SK-N-SH treated with all-trans-retinoic acid at 6 μM for 48 hours (cell line): ENCODE measurements around the gene KIF6.

ENCODE experiments used
- ATAC-seq: fragments of 200-7000 bp; cut with Tn5 transposase; 3 replicates; pipeline ENCODE4 v1.9.1; 2020; ENCODE audit warnings: mild to moderate bottlenecking, moderate library complexity
- ARNTL ChIP-seq: fragments of 450-650 bp; formaldehyde crosslinking; IDR thresholded peaks from 2 replicates; pipeline ENCODE4 v1.5.0; 2020; ENCODE audit warnings: low read depth, mild to moderate bottlenecking, moderate library complexity, borderline replicate concordance
- BACH2 ChIP-seq: fragments of 250-450 bp; sonication (Bioruptor Pico); IDR thresholded peaks from 2 replicates; pipeline ENCODE4 v1.9.0; 2021; ENCODE audit warnings: mild to moderate bottlenecking, borderline replicate concordance
- CREB5 ChIP-seq: fragments of 250-450 bp; sonication (Bioruptor Pico); IDR thresholded peaks from 2 replicates; pipeline ENCODE4 v1.5.1; 2020; ENCODE audit warnings: low read depth, mild to moderate bottlenecking, moderate library complexity
- CSDC2 ChIP-seq: fragments of 250-450 bp; sonication (Bioruptor Pico); IDR thresholded peaks from 2 replicates; pipeline ENCODE4 v1.5.0; 2020; ENCODE audit warnings: mild to moderate bottlenecking, moderate library complexity
- ESRRG ChIP-seq: fragments of 250-450 bp; sonication (Bioruptor Pico); IDR thresholded peaks from 2 replicates; pipeline ENCODE4 v1.6.1; 2021; ENCODE audit warnings: mild to moderate bottlenecking
- GLIS3 ChIP-seq: fragments of 250-450 bp; sonication (Bioruptor Pico); IDR thresholded peaks from 2 replicates; pipeline ENCODE4 v1.5.0; 2020; ENCODE audit warnings: mild to moderate bottlenecking, moderate library complexity
- OSR1 ChIP-seq: fragments of 250-450 bp; sonication (Bioruptor Pico); IDR thresholded peaks from 2 replicates; pipeline ENCODE4 v1.8.0; 2022; ENCODE audit warnings: moderate library complexity, mild to moderate bottlenecking, inconsistent platforms
- PATZ1 ChIP-seq: fragments of 250-450 bp; sonication (Bioruptor Pico); IDR thresholded peaks from 2 replicates; pipeline ENCODE4 v1.8.0; 2020; ENCODE audit warnings: mild to moderate bottlenecking, moderate library complexity, borderline replicate concordance
- POU6F1 ChIP-seq: fragments of 250-450 bp; sonication (Bioruptor Pico); IDR thresholded peaks from 2 replicates; pipeline ENCODE4 v1.8.0; 2021; ENCODE audit warnings: low read depth, mild to moderate bottlenecking, moderate library complexity, borderline replicate concordance
- PPARA ChIP-seq: fragments of 250-450 bp; sonication (Bioruptor Pico); IDR thresholded peaks from 2 replicates; pipeline ENCODE4 v1.5.0; 2020; ENCODE audit warnings: mild to moderate bottlenecking, borderline replicate concordance
- RARB ChIP-seq: fragments of 250-450 bp; sonication (Bioruptor Pico); IDR thresholded peaks from 2 replicates; pipeline ENCODE4 v1.8.0; 2021; ENCODE audit warnings: mild to moderate bottlenecking, moderate library complexity
- SNAI2 ChIP-seq: fragments of 250-450 bp; sonication (Bioruptor Pico); IDR thresholded peaks from 2 replicates; pipeline ENCODE4 v1.5.0; 2020; ENCODE audit warnings: mild to moderate bottlenecking, moderate library complexity
- TCF4 ChIP-seq: fragments of 250-450 bp; sonication (Bioruptor Pico); IDR thresholded peaks from 2 replicates; pipeline ENCODE4 v1.8.0; 2021; ENCODE audit warnings: mild to moderate bottlenecking, moderate library complexity, borderline replicate concordance
- TOX ChIP-seq: fragments of 250-450 bp; sonication (Bioruptor Pico); IDR thresholded peaks from 2 replicates; pipeline ENCODE4 v1.8.0; 2021; ENCODE audit warnings: mild to moderate bottlenecking, moderate library complexity, borderline replicate concordance
- TSHZ2 ChIP-seq: fragments of 250-450 bp; sonication (Bioruptor Pico); IDR thresholded peaks from 2 replicates; pipeline ENCODE4 v1.5.0; 2020; ENCODE audit warnings: mild to moderate bottlenecking, moderate library complexity
- ZC3H10 ChIP-seq: fragments of 250-450 bp; sonication (Bioruptor Pico); IDR thresholded peaks from 2 replicates; pipeline ENCODE4 v1.5.1; 2021; ENCODE audit warnings: mild to moderate bottlenecking, moderate library complexity
- ZFP3 ChIP-seq: fragments of 250-450 bp; sonication (Bioruptor Pico); IDR thresholded peaks from 2 replicates; pipeline ENCODE4 v1.5.0; 2020; ENCODE audit warnings: mild to moderate bottlenecking, moderate library complexity
- ZFP30 ChIP-seq: fragments of 450-650 bp; formaldehyde crosslinking; IDR thresholded peaks from 2 replicates; pipeline ENCODE4 v1.5.0; 2022; ENCODE audit warnings: mild to moderate bottlenecking, moderate library complexity
- ZNF565 ChIP-seq: fragments of 450-650 bp; formaldehyde crosslinking; conservative IDR thresholded peaks from 2 replicates; pipeline ENCODE4 v1.5.0; 2020; ENCODE audit warnings: low read depth, mild to moderate bottlenecking, moderate library complexity
- ZNF70 ChIP-seq: fragments of 450-650 bp; formaldehyde crosslinking; IDR thresholded peaks from 2 replicates; pipeline ENCODE4 v1.5.0; 2020; ENCODE audit warnings: mild to moderate bottlenecking, moderate library complexity
- ZNF8 ChIP-seq: fragments of 450-650 bp; formaldehyde crosslinking; IDR thresholded peaks from 2 replicates; pipeline ENCODE4 v1.5.0; 2020; ENCODE audit warnings: mild to moderate bottlenecking, moderate library complexity
- TF ChIP-seq, protein P1 (sequence below): fragments of 250-450 bp; sonication (Bioruptor Pico); IDR thresholded peaks from 2 replicates; pipeline ENCODE4 v1.5.1; 2021; ENCODE audit warnings: mild to moderate bottlenecking, moderate library complexity

The KIF6 gene

GRCh38 chr6:39599341-39599740, 125.9 kb downstream of the KIF6 start:
- no peak for ATAC-seq
- TF ChIP-seq ZNF8 (CRISPR knock-in tag) (no peak), TOX (no peak), POU6F1 (no peak), TSHZ2 (CRISPR knock-in tag) (no peak), ZC3H10 (CRISPR knock-in tag) (no peak), ZNF70 (CRISPR knock-in tag) (no peak), PATZ1 (CRISPR knock-in tag) (no peak), GLIS3 (CRISPR knock-in tag) (no peak), TCF4 (CRISPR knock-in tag) (no peak), OSR1 (CRISPR knock-in tag) (no peak), ZNF565 (CRISPR knock-in tag) (no peak), CSDC2 (CRISPR knock-in tag) (no peak), ESRRG (CRISPR knock-in tag) (no peak), BACH2 (CRISPR knock-in tag) (no peak), RARB (CRISPR knock-in tag) (no peak), ZFP30 (CRISPR knock-in tag) (no peak), SNAI2 (CRISPR knock-in tag) (no peak)
- TF ChIP-seq, protein P1, sequence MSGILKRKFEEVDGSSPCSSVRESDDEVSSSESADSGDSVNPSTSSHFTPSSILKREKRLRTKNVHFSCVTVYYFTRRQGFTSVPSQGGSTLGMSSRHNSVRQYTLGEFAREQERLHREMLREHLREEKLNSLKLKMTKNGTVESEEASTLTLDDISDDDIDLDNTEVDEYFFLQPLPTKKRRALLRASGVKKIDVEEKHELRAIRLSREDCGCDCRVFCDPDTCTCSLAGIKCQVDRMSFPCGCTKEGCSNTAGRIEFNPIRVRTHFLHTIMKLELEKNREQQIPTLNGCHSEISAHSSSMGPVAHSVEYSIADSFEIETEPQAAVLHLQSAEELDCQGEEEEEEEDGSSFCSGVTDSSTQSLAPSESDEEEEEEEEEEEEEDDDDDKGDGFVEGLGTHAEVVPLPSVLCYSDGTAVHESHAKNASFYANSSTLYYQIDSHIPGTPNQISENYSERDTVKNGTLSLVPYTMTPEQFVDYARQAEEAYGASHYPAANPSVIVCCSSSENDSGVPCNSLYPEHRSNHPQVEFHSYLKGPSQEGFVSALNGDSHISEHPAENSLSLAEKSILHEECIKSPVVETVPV (CRISPR knock-in tag), result no peak

DNA sequence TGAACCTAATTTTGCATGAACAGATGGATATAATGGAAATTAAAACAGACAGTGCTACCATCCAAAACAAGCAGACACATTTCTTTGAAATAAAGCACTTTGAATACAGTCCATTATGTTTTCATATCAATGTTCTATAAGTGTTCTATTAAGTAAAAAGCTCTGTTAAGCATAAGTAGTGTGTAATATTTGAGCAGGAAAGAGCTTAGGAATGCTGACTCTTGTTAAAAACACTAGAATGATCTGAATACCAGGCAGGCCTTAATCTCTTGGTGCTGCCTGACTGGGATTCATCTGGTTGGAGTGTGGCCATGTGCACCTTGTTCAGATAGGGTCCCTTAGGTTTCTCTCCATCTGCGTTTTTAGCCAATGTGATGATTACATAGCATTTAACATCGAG, 130.9 kb downstream of the KIF6 start:
- TF ChIP-seq, protein P1 (CRISPR knock-in tag), result no peak
- TF ChIP-seq GLIS3 (CRISPR knock-in tag) (no peak), ARNTL (no peak)
- no peak for ATAC-seq

GRCh38 chr6:39593646-39594045, 131.6 kb downstream of the KIF6 start:
- TF ChIP-seq ZNF70 (CRISPR knock-in tag) (peak; percentile 58; the same call in 1 of the 2 replicates), ZFP3 (CRISPR knock-in tag) (no peak)

DNA sequence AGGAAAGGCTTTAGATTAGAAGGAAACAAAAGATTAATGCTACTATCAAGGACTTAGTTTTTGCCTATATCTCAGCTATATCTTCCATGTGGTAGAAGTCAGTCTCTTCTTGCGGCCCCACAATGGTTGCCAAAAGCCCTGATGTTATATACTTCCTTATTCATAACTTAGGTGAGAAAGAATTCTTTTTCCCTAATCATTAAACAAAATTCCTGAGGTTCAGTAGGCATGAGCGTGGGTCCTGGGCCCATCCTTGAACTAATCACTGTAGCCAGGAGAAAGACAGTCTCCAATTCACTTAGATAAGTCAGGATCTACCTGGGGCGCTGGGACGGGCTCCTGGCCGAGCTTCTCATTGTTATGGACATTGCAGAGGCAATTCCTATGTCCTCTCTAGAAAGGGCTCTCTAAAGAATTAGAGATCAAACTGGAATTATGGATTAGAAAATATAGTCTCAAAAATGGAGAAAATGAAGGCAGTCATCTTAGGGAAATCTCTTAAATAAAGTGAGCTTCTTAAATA, 134.3 kb downstream of the KIF6 start:
- TF ChIP-seq TOX, result no peak
- TF ChIP-seq ESRRG (CRISPR knock-in tag), result no peak
- no peak for TF ChIP-seq SNAI2 (CRISPR knock-in tag)
- no peak for TF ChIP-seq GLIS3 (CRISPR knock-in tag)
- TF ChIP-seq PPARA (CRISPR knock-in tag), result no peak
- no peak for TF ChIP-seq ZNF70 (CRISPR knock-in tag)
- TF ChIP-seq CREB5 (CRISPR knock-in tag), result no peak
- no peak for ATAC-seq

More at GRCh38 chr6:39593646-39594045, 131.6 kb downstream of the KIF6 start:
- ATAC-seq, result no peak
